Non-pigmented ciliary epithelial cell (primary cell): ENCODE results near the gene ARHGAP27.

Experiments
- DNase-seq: peaks from one replicate; pipeline ENCODE4 v3.0.0-alpha.2; 2010; ENCODE audit warnings: low read depth

The ARHGAP27 gene

DNA sequence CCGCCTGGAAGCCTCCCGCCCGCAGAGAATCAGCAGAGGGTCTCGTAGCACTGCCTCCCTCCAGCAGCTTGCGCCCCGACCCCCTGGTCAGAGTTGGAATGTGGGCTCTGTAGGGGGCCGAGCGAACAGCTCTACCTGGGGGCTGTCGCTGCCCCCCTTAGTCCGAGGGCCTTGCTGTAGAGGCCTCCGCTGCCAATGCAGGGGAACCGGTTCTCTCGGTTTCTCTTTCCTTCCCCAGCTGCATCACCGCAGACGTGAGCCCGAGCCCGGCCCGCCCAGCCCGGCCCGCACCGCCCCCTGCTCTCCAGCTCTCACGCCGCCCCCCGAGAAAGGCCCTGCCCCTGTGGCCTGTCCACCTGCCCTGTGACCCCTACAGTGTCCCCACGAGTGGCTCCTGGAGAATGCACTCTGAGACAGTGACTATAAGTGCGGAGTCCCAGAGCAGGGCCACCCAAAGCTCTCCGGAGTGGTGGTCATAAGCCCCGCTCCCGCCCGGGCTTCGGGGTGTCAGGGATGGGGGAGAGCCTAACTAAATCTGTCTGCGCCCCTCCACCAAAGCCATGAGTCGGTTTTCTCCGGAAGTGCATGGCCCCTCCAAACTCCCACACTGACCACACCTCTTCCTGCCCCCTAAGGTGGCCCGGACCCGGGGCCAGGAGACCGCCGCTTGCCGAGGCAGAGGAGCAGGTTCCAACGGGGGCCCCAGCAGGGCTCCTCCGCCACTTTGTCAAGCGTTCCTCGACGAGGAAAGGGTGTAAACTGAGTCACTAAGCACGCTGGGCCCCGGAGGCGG lies 1.7 kb downstream of the ARHGAP27 start:
- DNase-seq = no peak

DNA sequence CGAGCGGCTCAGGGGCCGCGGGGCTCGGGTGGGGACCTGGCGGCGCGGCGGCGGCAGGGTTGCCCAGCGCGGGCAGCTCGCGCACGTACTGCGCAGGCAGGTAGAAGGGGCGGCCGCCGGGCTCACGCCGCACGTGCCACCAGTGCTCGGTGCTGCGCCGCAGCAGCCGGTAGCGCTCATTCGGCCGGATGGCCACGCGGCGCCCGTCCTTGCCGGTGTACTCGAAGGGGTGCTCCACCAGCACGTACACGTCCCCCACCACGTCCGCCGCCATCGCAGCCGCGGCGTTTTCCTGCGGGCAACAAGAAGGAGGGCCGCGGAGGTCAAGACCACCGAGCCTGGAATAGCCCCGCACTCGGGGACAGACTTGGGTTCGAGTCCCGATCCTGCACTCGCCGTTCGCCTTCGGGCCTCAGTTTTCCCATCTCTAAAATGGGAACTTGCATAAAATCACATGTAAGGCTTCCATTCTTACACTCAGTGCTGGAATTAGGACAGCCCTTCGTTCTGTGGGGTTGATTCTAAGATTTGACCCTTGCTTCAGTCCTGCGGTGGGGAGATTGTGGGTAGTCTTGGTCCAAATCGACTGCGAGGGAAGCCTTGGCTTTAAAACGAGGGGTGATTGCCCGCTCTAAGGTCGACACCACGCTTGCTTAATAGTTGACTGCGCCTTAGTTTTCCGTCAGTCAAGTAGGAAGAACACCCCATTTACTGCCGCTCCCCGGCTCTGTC lies 2.5 kb downstream of the ARHGAP27 start:
- DNase-seq = no peak

DNA sequence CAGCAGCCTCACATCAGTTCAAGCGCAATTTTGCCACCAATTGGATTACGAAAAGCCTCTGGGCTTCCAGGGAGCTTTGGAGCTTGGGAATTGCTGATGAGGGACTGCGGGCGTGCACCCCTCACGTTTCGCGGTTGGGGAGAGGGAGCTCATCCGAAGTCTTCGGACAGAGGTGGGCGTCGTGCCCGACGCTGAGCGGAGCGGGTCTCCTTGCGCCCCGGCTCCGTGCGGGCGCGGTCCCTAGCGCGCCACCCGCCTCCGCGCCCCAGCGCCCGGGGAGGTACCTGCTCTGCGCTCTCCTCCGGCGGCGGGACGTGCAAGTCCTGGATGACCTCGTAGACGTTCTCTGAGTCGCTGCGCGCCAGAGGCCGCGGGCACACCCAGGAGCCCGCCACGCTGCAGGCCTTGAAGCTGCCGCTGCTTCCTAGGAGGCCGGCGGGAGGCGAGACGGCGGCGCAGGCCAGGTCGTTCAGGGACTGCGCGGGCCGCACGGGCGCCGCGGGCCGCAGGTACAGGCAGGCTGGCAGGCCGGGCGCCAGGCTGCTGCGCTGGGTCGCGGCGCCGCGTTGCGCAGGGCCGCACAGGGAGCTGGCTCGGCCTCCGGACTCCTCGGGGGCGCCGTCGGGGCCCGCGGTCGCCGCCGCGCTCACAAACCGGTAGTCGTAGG lies 3.2 kb downstream of the ARHGAP27 start:
- DNase-seq = no peak

DNA sequence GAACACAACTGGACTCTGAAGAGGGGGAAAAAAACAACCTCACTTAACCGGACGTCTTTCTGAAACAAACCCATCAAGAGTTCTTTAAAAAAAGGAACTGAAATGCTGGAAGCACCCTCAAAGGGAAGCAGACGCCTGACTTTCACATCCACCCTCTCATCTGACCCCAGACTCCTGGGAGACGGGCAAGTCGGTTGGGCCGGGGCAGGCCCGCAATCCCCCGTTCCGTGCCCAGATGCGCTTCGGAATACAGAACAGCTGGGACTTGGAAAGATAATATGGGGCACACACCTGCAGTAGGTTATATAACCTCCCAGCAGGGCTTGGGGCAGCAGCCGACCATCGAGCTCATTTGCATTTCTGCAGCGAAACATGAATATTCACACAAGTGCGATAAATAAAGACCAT lies 3.7 kb downstream of the ARHGAP27 start:
- DNase-seq = no peak

DNA sequence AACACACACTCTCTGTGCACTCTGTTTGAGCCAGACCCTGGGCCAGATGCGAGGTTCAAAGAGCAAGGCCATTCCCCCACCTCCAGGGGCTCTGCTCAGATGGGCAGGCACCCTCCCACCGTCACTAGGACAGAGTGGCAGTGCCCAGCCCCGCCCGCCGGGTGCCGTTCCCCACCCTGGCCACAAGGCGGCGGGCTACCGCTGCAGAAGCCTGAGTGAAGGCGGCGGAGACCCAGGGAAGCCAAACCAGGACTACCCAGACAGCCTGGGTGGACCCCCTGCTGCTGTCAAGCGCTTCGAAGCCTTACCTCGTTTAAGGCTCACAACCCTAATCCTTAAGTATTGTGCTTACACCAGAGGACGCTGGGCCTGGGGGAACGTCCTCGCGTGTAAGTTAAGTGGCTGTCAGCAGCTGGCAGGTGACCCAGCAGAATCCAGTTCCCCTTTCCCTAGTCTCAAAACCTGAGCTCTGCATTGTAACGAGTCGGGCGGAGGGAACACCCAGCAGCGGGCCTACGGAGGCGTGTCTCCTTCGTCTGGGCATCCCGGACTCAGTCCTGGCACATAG lies 4.5 kb downstream of the ARHGAP27 start:
- no peak for DNase-seq

DNA sequence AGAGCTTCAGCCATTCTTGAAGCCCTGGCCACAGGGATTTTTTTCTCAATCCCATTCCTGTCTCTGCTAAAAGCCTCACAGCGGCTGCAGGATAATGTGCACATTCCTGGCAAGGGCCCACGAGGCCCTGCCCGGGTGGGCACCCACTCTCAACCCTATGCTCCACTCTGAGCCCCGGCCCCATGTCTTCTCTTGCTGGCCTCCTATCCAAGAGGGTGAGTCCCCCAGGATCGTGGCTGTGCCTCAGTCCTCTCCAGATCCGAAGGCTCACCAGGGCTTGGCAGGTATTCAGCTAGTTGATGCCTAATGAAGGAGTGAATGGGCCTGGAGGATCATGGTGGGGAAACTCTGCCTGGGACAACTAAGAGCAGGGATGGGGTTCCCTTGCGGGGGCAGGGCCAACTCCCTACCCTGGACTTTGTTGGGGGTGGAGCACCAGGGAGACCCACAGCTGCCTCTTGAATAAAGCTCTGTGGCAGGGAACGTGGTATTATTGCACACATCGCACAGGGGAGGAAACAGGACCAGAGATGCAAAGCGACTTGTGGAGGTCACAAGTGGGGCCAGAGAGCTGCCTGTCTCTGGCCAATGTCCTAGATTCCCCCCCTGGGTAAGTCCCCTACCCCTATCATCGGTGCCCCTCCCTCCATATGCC lies 5.4 kb downstream of the ARHGAP27 start:
- no peak for DNase-seq

DNA sequence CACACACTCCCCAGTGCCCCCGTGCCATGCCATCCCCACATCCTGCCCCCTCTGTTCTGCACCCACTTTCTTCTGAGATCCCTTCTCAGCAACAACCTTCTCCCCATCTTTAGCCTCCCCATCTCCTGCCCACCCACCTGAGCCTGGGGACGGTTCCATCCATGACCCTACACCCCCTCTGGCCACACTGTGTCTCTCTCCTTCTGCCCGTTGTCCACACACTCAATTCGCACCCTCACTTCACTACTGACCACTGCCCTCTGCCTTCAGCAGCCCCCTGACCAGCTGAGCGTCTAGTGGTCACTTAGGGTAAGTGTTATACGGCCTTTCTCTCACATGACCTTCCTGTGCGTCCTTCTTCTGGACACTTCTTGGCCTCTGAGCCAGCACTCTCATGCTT lies 6.1 kb downstream of the ARHGAP27 start:
- DNase-seq = no peak

DNA sequence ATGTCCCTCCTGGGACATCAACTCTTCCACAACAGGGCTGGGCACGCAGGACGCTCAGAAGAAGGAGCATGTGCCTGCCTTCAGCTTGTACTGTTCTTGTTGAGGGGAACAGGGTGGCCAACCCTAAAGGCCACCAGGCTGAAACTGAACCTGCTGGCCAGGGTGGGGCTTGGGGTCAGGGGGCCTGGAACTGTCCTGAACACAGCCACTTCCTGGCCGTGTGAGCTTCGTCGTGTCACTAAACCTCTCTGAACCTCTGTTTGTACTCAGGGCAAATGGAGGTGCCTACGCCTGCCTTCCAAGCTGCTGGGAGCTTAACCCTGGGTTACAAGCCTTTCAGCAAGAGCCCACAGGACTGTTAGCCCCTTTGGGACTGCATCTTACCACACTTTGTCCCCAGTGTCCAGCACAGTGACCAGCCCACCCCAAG lies 6.7 kb downstream of the ARHGAP27 start:
- DNase-seq = no peak

DNA sequence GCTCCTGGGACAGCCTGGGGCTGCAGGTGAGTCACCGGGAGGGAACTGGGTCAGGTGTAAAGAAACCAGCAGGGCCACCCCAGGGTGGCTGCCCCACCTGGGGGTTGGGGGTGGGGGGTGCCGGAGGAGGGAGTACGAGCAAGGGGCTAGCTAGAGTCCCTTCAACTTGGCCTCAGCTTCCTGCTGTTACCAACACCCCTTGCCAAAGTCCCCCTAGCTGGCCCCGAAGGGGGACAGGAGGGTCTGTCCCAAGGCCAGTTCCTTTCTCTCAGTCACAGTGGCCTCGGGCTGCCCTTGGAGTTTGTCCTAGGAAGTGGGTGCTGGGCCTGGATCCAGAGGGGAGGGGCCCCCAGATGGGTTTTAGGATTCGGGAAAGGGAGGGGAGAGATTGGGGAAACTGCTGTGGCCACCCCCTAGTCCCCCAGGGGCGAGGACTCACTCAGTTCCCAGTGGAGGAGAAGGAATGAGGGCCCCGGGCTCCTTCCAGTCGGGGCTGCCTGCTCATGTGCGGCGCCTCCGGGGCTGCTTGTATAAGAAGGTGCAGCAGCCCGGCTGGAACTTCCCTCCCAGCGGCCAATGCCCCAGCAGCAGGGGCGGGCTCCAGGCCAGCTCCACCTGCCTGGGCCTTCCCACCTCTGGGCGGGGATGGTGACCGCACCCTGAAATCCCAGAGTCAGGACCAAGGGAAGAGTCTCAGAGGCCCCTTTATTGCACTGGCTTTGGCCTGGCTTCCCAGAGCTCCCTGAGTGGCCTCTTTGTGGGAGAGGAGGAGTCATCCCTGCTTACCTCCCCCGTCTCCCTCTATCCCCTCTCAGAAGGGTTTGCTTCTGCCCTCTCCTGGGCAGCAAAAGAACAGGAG lies 7.3 kb downstream of the ARHGAP27 start:
- DNase-seq = peak; percentile 37

DNA sequence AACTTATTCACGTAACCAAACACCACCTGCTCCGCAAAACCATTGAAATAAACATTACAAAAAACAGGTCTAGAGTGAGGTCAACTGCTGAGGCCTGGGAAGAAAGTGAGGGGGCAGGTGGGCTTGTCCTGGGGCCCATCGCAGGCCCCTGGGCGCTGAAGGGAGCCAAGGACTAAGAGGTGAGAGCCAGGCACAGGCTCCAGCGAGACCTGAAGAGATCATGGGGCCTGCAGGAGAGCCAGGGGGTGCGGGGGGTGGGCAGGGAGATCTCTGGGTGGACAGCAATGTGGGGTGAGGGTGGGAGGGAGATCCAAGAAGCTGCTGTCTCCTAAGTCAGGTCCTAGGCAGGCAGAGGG lies 7.9 kb downstream of the ARHGAP27 start:
- no peak for DNase-seq

DNA sequence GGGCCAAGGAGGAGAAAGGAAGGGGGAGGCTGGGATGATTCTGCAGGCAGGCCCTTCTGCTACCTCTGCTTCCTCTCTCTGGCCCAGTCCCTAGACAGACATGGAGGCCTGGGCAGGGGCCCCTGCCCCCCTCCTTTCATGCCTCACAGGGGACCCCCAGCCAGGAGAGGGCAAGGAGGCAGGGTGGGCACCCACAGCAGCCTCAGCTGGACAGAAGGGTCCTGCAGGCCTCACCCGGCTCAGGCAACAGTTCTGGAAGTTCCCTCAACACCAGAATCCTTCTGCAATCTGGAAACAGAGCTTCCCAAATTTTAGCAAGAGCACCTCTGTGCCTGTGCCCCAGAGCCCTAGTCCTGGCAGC lies 8.7 kb downstream of the ARHGAP27 start:
- DNase-seq = no peak

DNA sequence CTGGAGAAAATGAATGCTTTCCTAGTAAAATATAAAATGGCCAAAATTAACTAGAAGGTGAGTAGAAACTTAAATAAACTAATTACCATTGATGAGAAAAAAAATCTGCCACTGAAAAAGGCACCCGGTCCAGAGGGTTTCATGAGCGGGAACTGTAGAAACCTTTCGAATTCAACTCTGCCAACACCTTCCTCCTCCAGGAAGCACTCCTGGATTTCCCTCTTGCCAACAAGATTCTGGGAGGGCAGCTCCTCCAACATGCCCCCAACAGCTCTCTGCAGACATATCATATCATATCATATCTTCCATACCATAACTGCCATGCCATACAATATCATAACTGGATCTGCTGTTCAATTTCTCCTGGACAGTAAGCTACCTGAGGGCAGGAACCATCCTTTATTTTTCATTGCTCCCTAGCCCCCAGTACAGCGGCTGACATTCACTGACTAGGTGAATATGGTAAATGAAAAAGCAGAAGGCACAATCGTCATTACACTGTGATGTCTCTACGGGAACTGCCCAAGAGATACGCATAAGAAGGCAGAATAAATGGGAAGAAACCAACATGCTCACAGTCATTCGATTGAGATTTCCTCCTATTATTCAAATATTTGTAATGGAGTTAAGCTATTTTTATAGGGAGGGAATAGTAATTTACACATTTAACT lies 9.2 kb downstream of the ARHGAP27 start:
- DNase-seq = no peak

DNA sequence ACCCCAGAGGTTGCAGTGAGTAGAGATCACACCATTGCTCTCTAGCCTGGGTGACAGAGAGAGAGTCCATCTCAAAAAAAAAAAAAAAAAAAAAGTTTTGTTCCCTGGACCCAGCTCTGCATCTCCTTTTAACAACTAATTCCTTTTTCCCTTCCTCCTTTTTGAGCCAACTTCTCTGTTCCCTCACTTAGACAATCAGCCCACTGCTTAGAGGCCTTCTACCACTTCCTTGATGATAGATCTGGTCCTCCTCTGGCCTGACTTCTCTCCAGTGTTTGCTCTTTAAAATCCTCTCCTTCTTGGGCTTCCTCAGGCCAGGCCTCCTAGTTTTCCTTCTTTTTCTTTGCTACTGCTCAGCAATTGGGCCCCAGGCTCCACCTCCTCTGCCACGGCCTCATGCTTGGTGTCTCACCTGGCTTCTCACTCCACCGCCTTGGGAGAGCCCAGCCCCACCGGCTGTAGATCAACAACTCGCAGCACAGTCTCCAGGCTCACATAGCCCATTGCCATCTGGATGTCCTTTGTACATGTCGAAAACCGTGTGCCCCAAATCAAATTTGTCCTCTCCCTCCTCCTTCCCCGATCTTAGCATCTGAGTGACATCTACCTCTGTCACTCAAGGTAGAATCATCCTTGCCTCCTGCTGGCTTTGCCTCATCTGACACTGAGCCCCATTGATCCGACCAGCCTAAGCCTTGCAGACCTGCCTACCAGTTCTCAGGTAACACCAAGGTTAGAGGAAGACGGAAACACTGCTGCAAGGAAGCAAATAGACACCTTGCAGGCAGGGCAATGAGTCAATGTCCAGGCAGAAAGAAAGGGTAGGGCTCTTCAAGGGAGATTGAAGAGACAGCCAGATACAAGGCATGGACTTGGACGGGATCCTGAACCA lies 17.4 kb downstream of the ARHGAP27 start:
- no peak for DNase-seq

DNA sequence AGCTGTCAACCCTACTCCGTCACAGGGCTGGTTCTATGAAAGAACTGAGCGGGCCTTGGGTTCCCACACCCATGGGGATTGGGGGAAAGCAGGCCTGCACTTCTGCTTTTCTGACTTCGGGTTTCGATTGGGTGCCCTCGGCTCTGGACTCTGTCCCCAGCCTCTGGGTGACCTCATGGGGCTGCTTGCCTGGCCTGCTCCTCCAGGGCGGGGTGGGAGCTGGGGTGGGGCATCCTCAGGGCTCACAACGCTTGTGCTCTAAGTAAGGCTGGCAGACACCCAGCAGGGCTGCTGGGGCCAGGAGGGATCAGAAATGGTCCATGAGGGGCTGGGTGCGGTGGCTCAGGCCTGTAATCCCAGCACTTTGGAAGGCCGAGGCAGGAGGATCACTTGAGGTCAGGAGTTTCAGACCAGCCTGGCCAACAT lies 19.2 kb downstream of the ARHGAP27 start:
- no peak for DNase-seq

DNA sequence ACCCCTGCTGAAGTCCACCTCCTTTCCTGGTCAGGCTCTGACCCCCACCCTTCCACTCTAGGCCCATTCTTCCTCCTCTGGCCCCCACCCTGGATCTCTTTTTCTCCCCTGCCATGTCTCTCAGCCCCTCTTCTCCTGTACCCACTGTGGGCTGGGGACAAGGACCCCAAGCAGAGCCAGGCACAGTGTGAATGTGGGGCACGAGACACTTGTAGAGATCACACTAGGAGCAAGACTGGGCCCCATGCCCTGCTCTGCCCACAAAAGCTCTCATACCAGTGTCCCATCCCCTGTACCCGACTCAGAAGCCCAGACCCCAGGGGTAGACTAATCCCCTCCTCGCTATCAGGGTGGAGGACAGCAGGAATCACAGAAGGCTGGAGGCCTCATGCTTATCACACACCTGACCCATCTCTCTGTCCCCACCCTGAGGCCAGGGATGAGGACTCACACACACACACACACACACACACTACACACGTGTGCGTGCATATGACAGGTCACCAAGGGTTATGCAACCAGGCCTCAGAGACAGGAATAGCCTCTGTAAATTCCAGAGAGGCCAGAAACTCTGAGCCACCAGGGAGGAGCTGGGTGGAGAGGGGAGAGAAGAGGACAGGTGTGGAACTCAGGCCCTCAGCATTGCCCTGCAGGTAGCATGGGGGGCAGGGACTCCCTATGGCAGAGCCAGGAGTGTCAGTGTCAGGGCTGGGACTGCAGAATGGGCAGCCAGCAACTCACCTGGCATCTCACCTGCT lies 21.1 kb downstream of the ARHGAP27 start:
- DNase-seq = no peak

DNA sequence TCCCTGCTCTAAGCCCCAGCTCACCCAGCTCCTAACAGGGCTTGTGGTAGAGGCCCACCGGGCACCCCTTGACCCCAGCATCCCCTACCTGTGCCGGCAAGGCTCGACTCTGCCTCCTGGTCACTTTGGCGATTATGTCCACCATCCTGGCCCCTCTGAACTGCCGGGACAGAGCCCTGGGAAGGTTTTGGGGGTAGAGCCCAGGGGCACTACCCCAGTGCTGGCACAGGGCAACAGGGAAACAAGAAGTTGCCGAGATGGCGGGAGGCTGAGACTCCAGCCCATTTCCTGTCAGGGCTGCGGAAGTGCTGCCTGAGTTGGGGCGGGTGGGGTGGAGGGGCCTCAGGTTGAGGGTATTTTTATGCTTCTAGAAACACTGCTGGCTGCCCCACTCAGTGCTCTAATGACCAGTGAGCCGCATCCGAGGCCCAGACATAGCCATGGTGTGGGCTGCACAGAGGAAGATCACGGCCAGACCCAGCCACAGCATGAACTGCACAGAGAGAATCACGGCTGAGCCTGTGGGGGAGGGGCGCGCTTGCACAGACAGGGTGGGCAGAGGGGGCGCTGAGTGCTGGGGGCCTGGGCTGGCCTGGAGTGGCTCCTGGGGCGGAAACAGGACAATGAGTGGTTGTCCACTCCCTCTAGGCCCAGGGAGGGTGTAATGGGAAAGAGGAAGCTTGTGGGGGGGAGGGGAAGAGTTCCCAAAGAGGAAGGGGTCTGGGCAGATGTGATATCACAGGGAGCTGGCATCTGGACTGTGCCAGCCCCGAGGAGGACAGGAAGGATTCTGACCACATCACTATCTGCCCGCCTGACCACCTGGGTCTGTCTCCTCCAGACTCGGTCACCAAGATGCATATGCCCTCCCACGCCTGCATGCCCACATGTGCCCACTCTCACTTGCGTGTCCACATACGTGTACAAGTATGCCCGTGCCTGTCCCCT lies 22.3 kb downstream of the ARHGAP27 start:
- DNase-seq = no peak

DNA sequence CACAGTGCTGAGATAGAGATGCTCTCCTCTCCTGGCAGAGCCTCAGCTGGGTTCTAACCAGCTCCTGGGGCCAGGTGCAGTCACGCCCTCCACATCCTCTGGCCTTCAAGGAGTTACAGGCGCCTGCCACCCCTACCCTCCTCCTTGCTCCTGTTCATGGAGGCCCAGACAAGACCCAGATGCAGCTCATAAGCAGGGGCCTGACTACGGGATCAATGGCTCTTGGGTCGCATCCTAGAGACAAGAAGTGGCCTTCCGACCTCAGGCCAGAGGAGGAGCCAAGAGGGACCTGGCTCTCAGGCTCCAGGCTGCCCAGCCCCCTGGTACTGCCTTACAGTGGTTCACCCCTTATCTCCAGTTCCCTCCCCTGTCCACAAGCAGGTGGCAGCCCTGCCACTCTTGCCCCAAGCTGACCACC lies 23.0 kb downstream of the ARHGAP27 start:
- DNase-seq = no peak
